Body of pancreas (tissue), 4 donors: ENCODE results near the gene OR2V2.
A peak's percentile ranks its signal among the peaks of the same experiment; 100 is the strongest.

ENCODE experiments used
- POLR2A ChIP-seq, 3 donors: fragments of 450-650 bp; IDR thresholded peaks; one replicate each; pipeline ENCODE4 v1.6.1; 2016; ENCODE audit warnings: antibody characterized with exemption in 3 of 3, mild to moderate bottlenecking in 2 of 3
- TF ChIP-seq, protein P1 (sequence below), 7 experiments: fragments of 450-650 bp in 4 of 7; fragments of 200-600 bp in 3 of 7; sonication (generic) in 3 of 7; IDR thresholded peaks; one replicate each; pipeline ENCODE4 v1.5.1; 2016 to 2019; ENCODE audit warnings: antibody characterized with exemption in 7 of 7

DNA sequence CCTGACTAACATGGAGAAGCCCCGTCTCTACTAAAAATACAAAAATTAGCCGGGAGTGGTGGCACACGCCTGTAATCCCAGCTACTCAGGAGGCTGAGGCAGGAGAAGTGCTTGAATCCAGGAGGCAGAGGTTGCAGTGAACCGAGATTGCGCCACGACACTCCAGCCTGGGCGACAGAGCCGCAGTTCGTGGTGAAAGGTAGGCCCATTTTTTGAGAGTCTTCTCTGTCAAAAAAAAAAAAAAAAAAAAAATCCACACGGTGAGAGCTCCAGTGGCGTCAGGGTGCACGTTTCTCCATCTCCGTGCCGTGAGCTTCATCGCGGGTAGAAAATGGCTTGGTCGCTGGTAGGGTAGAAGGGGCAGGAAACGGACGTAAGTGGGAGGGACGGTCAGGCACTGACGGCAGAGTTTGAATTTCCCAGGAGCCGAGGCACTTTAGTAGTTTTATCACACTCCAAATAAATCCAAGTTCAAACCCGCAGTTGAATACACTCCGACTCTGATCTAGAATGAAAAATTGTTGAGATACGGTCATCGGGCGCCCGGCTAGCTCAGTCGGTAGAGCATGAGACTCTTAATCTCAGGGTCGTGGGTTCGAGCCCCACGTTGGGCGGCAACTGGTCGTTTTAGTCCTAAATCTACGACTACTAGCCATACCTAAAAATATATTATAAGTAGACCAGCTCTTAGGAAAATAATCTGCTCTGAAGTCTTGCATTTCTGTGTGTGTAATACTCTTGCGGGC, 60.0 kb downstream of the OR2V2 start:
- TF ChIP-seq, protein P1, sequence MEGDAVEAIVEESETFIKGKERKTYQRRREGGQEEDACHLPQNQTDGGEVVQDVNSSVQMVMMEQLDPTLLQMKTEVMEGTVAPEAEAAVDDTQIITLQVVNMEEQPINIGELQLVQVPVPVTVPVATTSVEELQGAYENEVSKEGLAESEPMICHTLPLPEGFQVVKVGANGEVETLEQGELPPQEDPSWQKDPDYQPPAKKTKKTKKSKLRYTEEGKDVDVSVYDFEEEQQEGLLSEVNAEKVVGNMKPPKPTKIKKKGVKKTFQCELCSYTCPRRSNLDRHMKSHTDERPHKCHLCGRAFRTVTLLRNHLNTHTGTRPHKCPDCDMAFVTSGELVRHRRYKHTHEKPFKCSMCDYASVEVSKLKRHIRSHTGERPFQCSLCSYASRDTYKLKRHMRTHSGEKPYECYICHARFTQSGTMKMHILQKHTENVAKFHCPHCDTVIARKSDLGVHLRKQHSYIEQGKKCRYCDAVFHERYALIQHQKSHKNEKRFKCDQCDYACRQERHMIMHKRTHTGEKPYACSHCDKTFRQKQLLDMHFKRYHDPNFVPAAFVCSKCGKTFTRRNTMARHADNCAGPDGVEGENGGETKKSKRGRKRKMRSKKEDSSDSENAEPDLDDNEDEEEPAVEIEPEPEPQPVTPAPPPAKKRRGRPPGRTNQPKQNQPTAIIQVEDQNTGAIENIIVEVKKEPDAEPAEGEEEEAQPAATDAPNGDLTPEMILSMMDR (IDR thresholded peaks at IDR 0.05) = no peak
- TF ChIP-seq POLR2A (IDR thresholded peaks at IDR 0.05) = peak in 1 of 3 donors; percentile 25
